GM12878 (cell line): Measurements from ENCODE around the gene GDAP1L1. TPM values are rescaled to one million over a fixed set of nuclear protein-coding genes. Genes with fewer than 3 reads are reported as not detected.
A peak's percentile ranks its signal among the peaks of the same experiment; 100 is the strongest.

Experiments
- ATAC-seq: fragments of 200-7000 bp; cut with Tn5 transposase; 3 replicates; pipeline ENCODE4 v1.9.1; 2020; ENCODE audit warnings: mild to moderate bottlenecking, moderate library complexity
- BruUV-seq: library from RNA; stranded (reverse); fragments of 400-500 nt; replicated peaks from 2 replicates; lab custom pipeline; 2021; lab: Mats Ljungman, UMichigan
- CTCF ChIA-PET: fragments of 300-600 bp; sonication (Branson Sonifier 250); formaldehyde crosslinking; extraction: SDS; loops from one replicate; lab custom pipeline; 2021; ENCODE audit warnings: inconsistent platforms; lab: Yijun Ruan, JAX
- POLR2A ChIA-PET: fragments of 350-600 bp; formaldehyde crosslinking; extraction: SDS; loops from one replicate; lab custom pipeline; 2021; ENCODE audit warnings: inconsistent platforms; lab: Charles Lee
- RAD21 ChIA-PET: fragments of 300-600 bp; sonication (Branson Sonifier 250); formaldehyde crosslinking; loops from one replicate; lab custom pipeline; 2023; ENCODE audit warnings: antibody characterized with exemption; ENCODE audit not compliant: unreplicated experiment; lab: Charles Lee
- SMC1A ChIA-PET: fragments of 300-600 bp; sonication (Branson Sonifier 250); formaldehyde crosslinking; loops from one replicate; lab custom pipeline; 2023; ENCODE audit not compliant: unreplicated experiment, uncharacterized antibody; lab: Charles Lee
- DNase-seq: peaks from one replicate; pipeline ENCODE4 v3.0.0-alpha.2; 2011; ENCODE audit warnings: low read depth, low spot score
- FAIRE-seq: peaks from 3 replicates; lab custom pipeline; 2011; peaks lifted over from hg19 to GRCh38; lab: Jason Lieb, UNC
- H2AFZ ChIP-seq: 2 replicates; pipeline ENCODE4 v1.6.0; 2011; ENCODE audit warnings: low read depth, low read length, control low read depth; ENCODE audit not compliant: control insufficient read depth
- H3K27ac ChIP-seq: 2 replicates; pipeline ENCODE4 v1.5.1; 2011; ENCODE audit warnings: control low read depth; ENCODE audit not compliant: control insufficient read depth, insufficient read depth
- H3K27me3 ChIP-seq, 2 experiments: replicated peaks in 1 of 2; 2 replicates each; pipeline versions ENCODE4 v1.6.0 to v1.6.1; 2011; ENCODE audit warnings: low read length in 1 of 2; ENCODE audit not compliant: control insufficient read depth in 2 of 2, insufficient read depth in 2 of 2
- H3K36me3 ChIP-seq, 2 experiments: 2 replicates each; pipeline ENCODE4 v1.5.1; 2011; ENCODE audit warnings: low read length in 1 of 2; ENCODE audit not compliant: control insufficient read depth in 2 of 2, insufficient read depth in 2 of 2
- H3K4me1 ChIP-seq: 2 replicates; pipeline ENCODE4 v1.6.1; 2011; ENCODE audit warnings: mild to moderate bottlenecking, low read length, moderate library complexity, mixed read lengths; ENCODE audit not compliant: control insufficient read depth, insufficient read depth
- H3K4me2 ChIP-seq: 2 replicates; pipeline ENCODE4 v1.6.0; 2011; ENCODE audit warnings: control low read depth; ENCODE audit not compliant: control insufficient read depth, insufficient read depth
- H3K4me3 ChIP-seq: fragments of 200-600 bp; sonication (generic); 2 replicates; pipeline ENCODE4 v1.5.1; 2016
- H3K79me2 ChIP-seq: 2 replicates; pipeline ENCODE4 v1.6.0; 2011; ENCODE audit warnings: low read length; ENCODE audit not compliant: control insufficient read depth, insufficient read depth
- H3K9ac ChIP-seq: 2 replicates; pipeline ENCODE4 v1.8.0; 2011; ENCODE audit warnings: low read length, control low read depth, mixed read lengths; ENCODE audit not compliant: control insufficient read depth, insufficient read depth
- H3K9me3 ChIP-seq: replicated peaks from 3 replicates; pipeline ENCODE4 v1.5.1; 2011; ENCODE audit warnings: mild to moderate bottlenecking, low read length; ENCODE audit not compliant: control insufficient read depth, insufficient read depth
- H4K20me1 ChIP-seq: 2 replicates; pipeline ENCODE4 v1.6.0; 2011; ENCODE audit not compliant: control insufficient read depth, insufficient read depth
- BCLAF1 ChIP-seq: fragments of 450-650 bp; IDR thresholded peaks from 2 replicates; pipeline ENCODE4 v1.6.1; 2017; ENCODE audit warnings: antibody characterized with exemption, mild to moderate bottlenecking, moderate library complexity
- NR2C1 ChIP-seq: fragments of 450-650 bp; IDR thresholded peaks from 2 replicates; pipeline ENCODE4 v1.6.1; 2017; ENCODE audit warnings: antibody characterized with exemption, mild to moderate bottlenecking, moderate library complexity
- NR2C2 ChIP-seq: IDR thresholded peaks from 2 replicates; pipeline ENCODE4 v1.6.1; 2011; ENCODE audit warnings: borderline replicate concordance, low read depth; ENCODE audit not compliant: control insufficient read depth, insufficient read length
- REST ChIP-seq: IDR thresholded peaks from 2 replicates; pipeline ENCODE4 v1.6.1; 2012; ENCODE audit warnings: mild to moderate bottlenecking, low read depth, low read length
- SUZ12 ChIP-seq: fragments of 200-600 bp; sonication (generic); IDR thresholded peaks from one replicate; pipeline ENCODE4 v1.6.1; 2018; ENCODE audit warnings: antibody characterized with exemption, mild to moderate bottlenecking; ENCODE audit not compliant: unreplicated experiment
- ZNF687 ChIP-seq: fragments of 450-650 bp; IDR thresholded peaks from 2 replicates; pipeline ENCODE4 v1.6.1; 2017; ENCODE audit warnings: mild to moderate bottlenecking, moderate library complexity
- WGBS: methylation state at CpG from one replicate; pipeline ENCODE4 v1.1.6; 2016; ENCODE audit warnings: low lambda C conversion rate; ENCODE audit not compliant: insufficient replicate concordance, insufficient coverage; ENCODE audit errors: missing lambda C conversion rate; 5-methylcytosine and 5-hydroxymethylcytosine counted together
- in situ Hi-C: fragments of 300-500 bp; cut with MboI; formaldehyde crosslinking; loops from 9 replicates; pipeline ENCODE4 v1.14.3; 2018; ENCODE audit warnings: mixed read lengths
- intact Hi-C: fragments of 100-400 bp; cut with micrococcal nuclease; formaldehyde crosslinking; loops from one replicate; pipeline ENCODE4 v1.14.2; 2022; ENCODE audit not compliant: unreplicated experiment
- polyA plus RNA-seq, 11 experiments: library from polyadenylated mRNA; depleted of rRNA in 4 of 11; unstranded in 6 of 11; stranded (reverse) in 5 of 11; fragments of >200 nt; fragmentation: Nextera tagmentation in 4 of 11; fragmentation: Illumina TruSeq in 1 of 11; extraction: Ambion mirVana in 4 of 11; extraction: Trizol in 1 of 11; gene quantifications; 1 replicate in 1 of 11; 2 replicates in 10 of 11; pipeline versions ENCODE4 v1.2.1 to v1.2.3, GENCODE V29; 2011 to 2016; ENCODE audit warnings: inconsistent platforms in 2 of 11, missing spikeins in 2 of 11, low read depth in 1 of 11
- total RNA-seq, 4 experiments: library from RNA; depleted of rRNA in 3 of 4; stranded (reverse); fragments of >200 nt in 3 of 4; fragmentation: Illumina TruSeq in 1 of 4; extraction: Trizol in 1 of 4; gene quantifications; 2 replicates each; pipeline versions ENCODE4 v1.2.1 to v1.2.3, GENCODE V29; 2013 to 2021

Gene GDAP1L1
- total and polyA plus RNA-seq, 10 of the 15 experiments (the other 5 are each of a cell fraction or from before 2014, with no cell fraction given), result 0.08 to 0.38 TPM; not detected in 8

GRCh38 chr20:44211177-44212039 is 35.7 kb upstream of the GDAP1L1 start:
- peaks cover 4% of the 10 kb centered on the region; the same call in 1 of the 2 replicates for H3K4me1 ChIP-seq
- BruUV-seq, result TSS peak; percentile 94
- WGBS, result 18% methylated on average over 24 of the region's 24 CpGs
- peak; percentile 4; the same call in 2 of the 3 replicates for ATAC-seq
- SMC1A ChIA-PET, result interaction anchor here (1.6 to 8.1 kb wide), 2 partner anchors 100 to 383 kb away, joined by 4 to 118 read pairs; partner anchors contain the start of gene FITM2
- H3K4me2 ChIP-seq, result peak overlapping the region; percentile 90
- peaks cover 42% of the 10 kb centered on the region for H3K79me2 ChIP-seq
- H2AFZ ChIP-seq, result peak overlapping the region; percentile 76
- peak overlapping the region; percentile 41 for H3K27ac ChIP-seq
- H3K9ac ChIP-seq, result peak overlapping the region; percentile 59
- no peaks in the 10 kb centered on the region for H4K20me1 ChIP-seq
- intact Hi-C loops, result no loop called here
- in situ Hi-C loops, result loop anchor here (10.0 kb wide), 1 partner anchor 393 kb away; no protein-coding TSS in a partner anchor
- POLR2A ChIA-PET, result no interaction called here
- 0 out of 4 replicates have a peak, but pooled peaks cover 0 to 4% of the 10 kb centered on the region in 2 experiments for H3K36me3 ChIP-seq
- no peaks in the 10 kb centered on the region for H3K9me3 ChIP-seq
- no peak for DNase-seq
- peak overlapping the region; percentile 87 for H3K4me3 ChIP-seq
- CTCF ChIA-PET, result interaction anchor here (0.6 to 10.1 kb wide), 4 partner anchors 22 to 246 kb away, joined by 3 to 257 read pairs (median 4); partner anchors contain the start of gene FITM2
- H3K27me3 ChIP-seq, result no peaks in the 10 kb centered on the region
- no peak for FAIRE-seq
- RAD21 ChIA-PET, result interaction anchor here (0.6 kb wide), 1 partner anchor 91 kb away, joined by 3 read pairs; no protein-coding TSS in a partner anchor
- TF ChIP-seq NR2C2 (no peak), BCLAF1 (no peak), NR2C1 (no peak), ZNF687 (no peak; the same call in 1 of the 2 replicates), REST (no peak), SUZ12 (no peak)
